Lung (tissue), 12 donors: Measurements from ENCODE around the gene MAD2L1BP. TPM values are rescaled to one million over a fixed set of nuclear protein-coding genes. Genes with fewer than 3 reads are reported as not detected.
"Not testable (repeated sequence)": the region's sequence is repeated elsewhere in the genome, so short reads cannot be mapped to it uniquely, and the experiment has no call there.

Source experiments
- ATAC-seq: fragments of 200-7000 bp; cut with Tn5 transposase; one replicate; pipeline ENCODE4 v1.9.1; 2020; ENCODE audit warnings: moderate number of reproducible peaks; ENCODE audit not compliant: insufficient read depth, low FRiP score
- DNase-seq, 3 donors: peaks; one replicate each; pipeline ENCODE4 v3.0.0-alpha.2; 2013 to 2017
- H3K27ac ChIP-seq, 2 donors: one replicate each; pipeline ENCODE4 v1.5.1; 2013; ENCODE audit warnings: mild to moderate bottlenecking in 2 of 2, moderate library complexity in 2 of 2, control low read depth in 1 of 2, inconsistent platforms in 1 of 2, low read depth in 1 of 2, low read length in 1 of 2
- H3K27me3 ChIP-seq, 3 donors: one replicate each; pipeline ENCODE4 v1.5.1; 2013; ENCODE audit warnings: low read length in 2 of 3; ENCODE audit not compliant: control insufficient read depth in 3 of 3, insufficient read depth in 3 of 3
- H3K36me3 ChIP-seq, 4 donors: one replicate each; pipeline ENCODE4 v1.5.1; 2013; ENCODE audit warnings: low read length in 4 of 4, mild to moderate bottlenecking in 1 of 4, moderate library complexity in 1 of 4; ENCODE audit not compliant: control insufficient read depth in 4 of 4, insufficient read depth in 4 of 4
- H3K4me1 ChIP-seq, 5 donors: one replicate each; pipeline ENCODE4 v1.5.1; 2013; ENCODE audit warnings: low read length in 5 of 5, mild to moderate bottlenecking in 2 of 5, moderate library complexity in 1 of 5; ENCODE audit not compliant: control insufficient read depth in 5 of 5, insufficient read depth in 5 of 5
- H3K4me3 ChIP-seq: one replicate; pipeline ENCODE4 v1.5.1; 2013; ENCODE audit warnings: mild to moderate bottlenecking, control low read depth, moderate library complexity
- H3K9ac ChIP-seq, 2 donors: one replicate each; pipeline ENCODE4 v1.5.1; 2013; ENCODE audit warnings: low read length in 2 of 2, control low read depth in 1 of 2; ENCODE audit not compliant: insufficient read depth in 1 of 2
- H3K9me3 ChIP-seq, 4 donors: one replicate each; pipeline ENCODE4 v1.5.1; 2013; ENCODE audit warnings: low read length in 3 of 4, mild to moderate bottlenecking in 1 of 4, moderate library complexity in 1 of 4; ENCODE audit not compliant: control insufficient read depth in 4 of 4, insufficient read depth in 3 of 4
- CTCF ChIP-seq: IDR thresholded peaks from 2 replicates; pipeline ENCODE4 v1.5.1; 2012; ENCODE audit warnings: mild to moderate bottlenecking; ENCODE audit errors: control extremely low read depth, extremely low read depth
- WGBS, 2 donors: extraction: QIAGEN DNeasy Blood & Tissue Kit; methylation state at CpG; one replicate each; pipeline ENCODE4 v1.1.7; 2013; 5-methylcytosine and 5-hydroxymethylcytosine counted together
- polyA plus RNA-seq, 2 donors: library from polyadenylated mRNA; stranded (reverse); fragments of 200-250 nt; gene quantifications; one replicate each; pipeline ENCODE4 v1.2.1, GENCODE V29; 2013
- total RNA-seq, 2 donors: library from RNA; depleted of rRNA in 1 of 2; stranded (reverse); fragments of >200 nt in 1 of 2; gene quantifications; one replicate each; pipeline ENCODE4 v1.2.1, GENCODE V29; 2014 to 2021
- donor health status: control.
- donor health status: control.
- donor health status: Bipolar disorder and iron deficiency.
- donor health status: healthy.
- donor health status: DM: yes; HTN: yes; CAD: no.

MAD2L1BP gene
- total and polyA plus RNA-seq, 4 donors, result 14.9 to 29.3 (median 18.8) TPM

- ATAC-seq, result no peak
Observed at GRCh38 chr6:43645613-43645964, 9.9 kb downstream of the MAD2L1BP start.

GRCh38 chr6:43647613-43648012, 12.0 kb downstream of the MAD2L1BP start:
- Histone ChIP-seq H3K4me1 (peaks cover 0 to 3% (median 3%) of the 10 kb centered on the region in 5 donors), H3K36me3 (peaks cover 0 to under 1% (median under 1%) of the 10 kb centered on the region in 4 donors), H3K4me3 (no peak overlapping the region), H3K9ac (no peak overlapping the region), H3K27ac (no peak overlapping the region), H3K27me3 (no peaks in the 10 kb centered on the region), H3K9me3 (no peaks in the 10 kb centered on the region)
- no peak for TF ChIP-seq CTCF
- no peak for ATAC-seq
- 94 to 98% methylated on average over 3 of the region's 3 CpGs for WGBS, 2 donors
- no peak for DNase-seq

More at GRCh38 chr6:43645613-43645964, 9.9 kb downstream of the MAD2L1BP start:
- no peak for DNase-seq
- H3K4me3 ChIP-seq, result no peak overlapping the region
- H3K36me3 ChIP-seq, result peaks cover 3 to 10% (median 5%) of the 10 kb centered on the region in 4 donors
- H3K27ac ChIP-seq, result no peak overlapping the region
- no peaks in the 10 kb centered on the region for H3K9me3 ChIP-seq
- H3K4me1 ChIP-seq, result peaks cover 0 to 3% (median 3%) of the 10 kb centered on the region in 5 donors
- WGBS, 2 donors, result 8 to 19% methylated on average over 9 of the region's 9 CpGs
- no peak for TF ChIP-seq CTCF
- H3K27me3 ChIP-seq, result no peaks in the 10 kb centered on the region
- peak overlapping the region in 1 of 2 donors; percentile 79 for H3K9ac ChIP-seq

- ATAC-seq (no peak), DNase-seq (no peak)
- Histone ChIP-seq H3K27me3 (no peaks in the 10 kb centered on the region), H3K9ac (no peak overlapping the region), H3K4me1 (peaks cover 0 to 3% (median 3%) of the 10 kb centered on the region in 5 donors), H3K4me3 (no peak overlapping the region), H3K9me3 (no peaks in the 10 kb centered on the region), H3K27ac (no peak overlapping the region), H3K36me3 (no peaks in the 10 kb centered on the region)
- WGBS, 2 donors, result 93 to 98% methylated on average over 2 of the region's 2 CpGs
- TF ChIP-seq CTCF, result no peak
Observed at GRCh38 chr6:43648248-43648647, 12.6 kb downstream of the MAD2L1BP start.

- H3K9me3 ChIP-seq, DNase-seq, H3K4me3 ChIP-seq, H3K9ac ChIP-seq, H3K27me3 ChIP-seq, H3K4me1 ChIP-seq, H3K36me3 ChIP-seq, ATAC-seq: not testable (repeated sequence)
- WGBS, 2 donors, result 87 to 97% methylated on average over 2 of the region's 2 CpGs
- H3K27ac ChIP-seq, result peak overlapping the region in 1 of 2 donors; percentile 49
Observed at GRCh38 chr6:43652822-43653221, 17.2 kb downstream of the MAD2L1BP start.
